NCI-H446 treated with DMSO at 0.1 percent for 48 hours (cell line): ENCODE measurements around the gene SLC25A21.
"Not testable (repeated sequence)": the region's sequence is repeated elsewhere in the genome, so short reads cannot be mapped to it uniquely, and the experiment has no call there.

Experiments
- DNase-seq: peaks from one replicate; lab custom pipeline; 2025; lab: John Stamatoyannopoulos, UW

The SLC25A21 gene

GRCh38 chr14:37172024-37172869 is at the start of gene SLC25A21:
TSS of gene SLC25A21 (minus strand) at chr14:37172606.
- peak; percentile 80 for DNase-seq

GRCh38 chr14:37221073-37221472 is 48.7 kb upstream of the SLC25A21 start:
- DNase-seq = no peak

- DNase-seq = no peak
Observed at GRCh38 chr14:37215345-37215744, 42.9 kb upstream of the SLC25A21 start.

GRCh38 chr14:37213016-37213415 is 40.6 kb upstream of the SLC25A21 start:
- no peak for DNase-seq

- no peak for DNase-seq
Observed at GRCh38 chr14:37210448-37210847, 38.0 kb upstream of the SLC25A21 start.

- DNase-seq = not testable (repeated sequence)
Observed at GRCh38 chr14:37209617-37210016, 37.2 kb upstream of the SLC25A21 start.

GRCh38 chr14:37205623-37206605 is 33.5 kb upstream of the SLC25A21 start:
- not testable (repeated sequence) for DNase-seq

GRCh38 chr14:37203423-37203822 is 31.0 kb upstream of the SLC25A21 start:
- no peak for DNase-seq

- no peak for DNase-seq
Observed at GRCh38 chr14:37202812-37203211, 30.4 kb upstream of the SLC25A21 start.

GRCh38 chr14:37202265-37202664 is 29.9 kb upstream of the SLC25A21 start:
- DNase-seq = no peak

GRCh38 chr14:37201724-37202123 is 29.3 kb upstream of the SLC25A21 start:
- no peak for DNase-seq

- no peak for DNase-seq
Observed at GRCh38 chr14:37198907-37199306, 26.5 kb upstream of the SLC25A21 start.

- DNase-seq = no peak
Observed at GRCh38 chr14:37198273-37198598, 25.8 kb upstream of the SLC25A21 start.

- DNase-seq = peak; percentile 81
Observed at GRCh38 chr14:37197421-37198272, 25.2 kb upstream of the SLC25A21 start, which contains the start of gene MIPOL1. TSS of gene MIPOL1 (plus strand) at chr14:37197937. CDS start at chr14:37247889, 49,952 bp downstream.

GRCh38 chr14:37196604-37197420 is 24.4 kb upstream of the SLC25A21 start:
- no peak for DNase-seq

GRCh38 chr14:37195327-37195726 is 22.9 kb upstream of the SLC25A21 start:
- DNase-seq = no peak

- no peak for DNase-seq
Observed at GRCh38 chr14:37194698-37195097, 22.3 kb upstream of the SLC25A21 start.

GRCh38 chr14:37189733-37190132 is 17.3 kb upstream of the SLC25A21 start:
- DNase-seq = not testable (repeated sequence)

GRCh38 chr14:37187840-37188577 is 15.6 kb upstream of the SLC25A21 start:
- not testable (repeated sequence) for DNase-seq

- no peak for DNase-seq
Observed at GRCh38 chr14:37187294-37187693, 14.9 kb upstream of the SLC25A21 start.
